ENCODE measurements around the gene CPA1.

Gene CPA1

GRCh38 chr7:130394421-130395195 is 14.3 kb downstream of the CPA1 start:
- no peak for DNase-seq (ENCODE audit: low read depth in 1 of 2, low spot score in 1 of 2)
- TF ChIP-seq JUND (IDR thresholded peaks at IDR 0.05; ENCODE audit: low read depth): no peak
- in situ Hi-C loops (cut with HindIII; ENCODE audit: low pct_unique_long_range_greater_than_20kb, low sequenced_read_pairs): no loop called here

- no peak for TF ChIP-seq JUND (IDR thresholded peaks at IDR 0.05; ENCODE audit: low read depth)
- in situ Hi-C loops (cut with HindIII; ENCODE audit: low pct_unique_long_range_greater_than_20kb, low sequenced_read_pairs): no loop called here
- no peak for DNase-seq (ENCODE audit: low read depth in 1 of 2, low spot score in 1 of 2)
Measured at GRCh38 chr7:130395421-130395820, 15.1 kb downstream of the CPA1 start.

- no peak for DNase-seq (ENCODE audit: low read depth in 1 of 2, low spot score in 1 of 2)
- in situ Hi-C loops (cut with HindIII; ENCODE audit: low pct_unique_long_range_greater_than_20kb, low sequenced_read_pairs): no loop called here
- TF ChIP-seq JUND (IDR thresholded peaks at IDR 0.05; ENCODE audit: low read depth): no peak
Measured at GRCh38 chr7:130396109-130396508, 15.8 kb downstream of the CPA1 start.

- DNase-seq (ENCODE audit: low read depth in 1 of 2, low spot score in 1 of 2): no peak
- in situ Hi-C loops (cut with HindIII; ENCODE audit: low pct_unique_long_range_greater_than_20kb, low sequenced_read_pairs): no loop called here
- TF ChIP-seq JUND (IDR thresholded peaks at IDR 0.05; ENCODE audit: low read depth): no peak
Measured at GRCh38 chr7:130397051-130397757, 16.9 kb downstream of the CPA1 start.

- no peak for DNase-seq (ENCODE audit: low read depth in 1 of 2, low spot score in 1 of 2)
- in situ Hi-C loops (cut with HindIII; ENCODE audit: low pct_unique_long_range_greater_than_20kb, low sequenced_read_pairs): no loop called here
- TF ChIP-seq JUND (IDR thresholded peaks at IDR 0.05; ENCODE audit: low read depth): no peak
Measured at GRCh38 chr7:130397758-130398073, 17.4 kb downstream of the CPA1 start.

GRCh38 chr7:130398526-130399090 is 18.3 kb downstream of the CPA1 start:
- in situ Hi-C loops (cut with HindIII; ENCODE audit: low pct_unique_long_range_greater_than_20kb, low sequenced_read_pairs): no loop called here
- TF ChIP-seq JUND (IDR thresholded peaks at IDR 0.05; ENCODE audit: low read depth): no peak
- no peak for DNase-seq (ENCODE audit: low read depth in 1 of 2, low spot score in 1 of 2)

- DNase-seq (ENCODE audit: low read depth in 1 of 2, low spot score in 1 of 2): no peak
- TF ChIP-seq JUND (IDR thresholded peaks at IDR 0.05; ENCODE audit: low read depth): no peak
- in situ Hi-C loops (cut with HindIII; ENCODE audit: low pct_unique_long_range_greater_than_20kb, low sequenced_read_pairs): no loop called here
Measured at GRCh38 chr7:130400120-130400572, 19.9 kb downstream of the CPA1 start.

- in situ Hi-C loops (cut with HindIII; ENCODE audit: low pct_unique_long_range_greater_than_20kb, low sequenced_read_pairs): no loop called here
- TF ChIP-seq JUND (IDR thresholded peaks at IDR 0.05; ENCODE audit: low read depth): no peak
- DNase-seq (ENCODE audit: low read depth in 1 of 2, low spot score in 1 of 2): no peak
Measured at GRCh38 chr7:130401101-130401500, 20.8 kb downstream of the CPA1 start.

GRCh38 chr7:130401578-130401977 is 21.3 kb downstream of the CPA1 start:
- DNase-seq (ENCODE audit: low read depth in 1 of 2, low spot score in 1 of 2): no peak
- no peak for TF ChIP-seq JUND (IDR thresholded peaks at IDR 0.05; ENCODE audit: low read depth)
- in situ Hi-C loops (cut with HindIII; ENCODE audit: low pct_unique_long_range_greater_than_20kb, low sequenced_read_pairs): no loop called here

- in situ Hi-C loops (cut with HindIII; ENCODE audit: low pct_unique_long_range_greater_than_20kb, low sequenced_read_pairs): no loop called here
- TF ChIP-seq JUND (IDR thresholded peaks at IDR 0.05; ENCODE audit: low read depth): no peak
- DNase-seq (ENCODE audit: low read depth in 1 of 2, low spot score in 1 of 2): no peak
Measured at GRCh38 chr7:130405003-130405402, 24.7 kb downstream of the CPA1 start.

- DNase-seq (ENCODE audit: low read depth in 1 of 2, low spot score in 1 of 2): no peak
- in situ Hi-C loops (cut with HindIII; ENCODE audit: low pct_unique_long_range_greater_than_20kb, low sequenced_read_pairs): no loop called here
- no peak for TF ChIP-seq JUND (IDR thresholded peaks at IDR 0.05; ENCODE audit: low read depth)
Measured at GRCh38 chr7:130409067-130409711, 28.9 kb downstream of the CPA1 start.

GRCh38 chr7:130409712-130410072 is 29.4 kb downstream of the CPA1 start:
- no peak for DNase-seq (ENCODE audit: low read depth in 1 of 2, low spot score in 1 of 2)
- TF ChIP-seq JUND (IDR thresholded peaks at IDR 0.05; ENCODE audit: low read depth): no peak
- in situ Hi-C loops (cut with HindIII; ENCODE audit: low pct_unique_long_range_greater_than_20kb, low sequenced_read_pairs): no loop called here
